T47D (cell line): Measurements from ENCODE around the gene UBR2.

Source experiments
- DNase-seq, 2 experiments: peaks; one replicate each; pipeline versions ENCODE4 v3.0.0 to v3.0.0-alpha.2; 2011 to 2012; ENCODE audit warnings: low read depth in 1 of 2, low spot score in 1 of 2
- JUND ChIP-seq: IDR thresholded peaks from 2 replicates; pipeline ENCODE4 v1.6.1; 2012; ENCODE audit warnings: low read depth
- in situ Hi-C: cut with HindIII; loops from 2 replicates; pipeline ENCODE4 v1.10.0; 2016; ENCODE audit warnings: low sequenced_read_pairs, low pct_unique_long_range_greater_than_20kb

UBR2 gene

GRCh38 chr6:42563697-42564505, at the start of gene UBR2:
Gene UBR2 (plus strand): TSS chr6:42564029. CDS start chr6:42564320, 291 bp downstream.
- no peak for TF ChIP-seq JUND
- peak; percentile 86 to 99 for DNase-seq
- in situ Hi-C loops: no loop called here

- no peak for DNase-seq
- in situ Hi-C loops: no loop called here
- no peak for TF ChIP-seq JUND
Measured at GRCh38 chr6:42514745-42515144, 49.1 kb upstream of the UBR2 start.

GRCh38 chr6:42519779-42520178, 44.0 kb upstream of the UBR2 start:
- in situ Hi-C loops: no loop called here
- no peak for DNase-seq
- TF ChIP-seq JUND: no peak

- no peak for TF ChIP-seq JUND
- no peak for DNase-seq
- in situ Hi-C loops: no loop called here
Measured at GRCh38 chr6:42520786-42521607, 42.8 kb upstream of the UBR2 start.

- no peak for TF ChIP-seq JUND
- no peak for DNase-seq
- in situ Hi-C loops: no loop called here
Measured at GRCh38 chr6:42522036-42522435, 41.8 kb upstream of the UBR2 start.

- in situ Hi-C loops: no loop called here
- TF ChIP-seq JUND: no peak
- DNase-seq: no peak
Measured at GRCh38 chr6:42522942-42523814, 40.7 kb upstream of the UBR2 start.

- TF ChIP-seq JUND: no peak
- DNase-seq: no peak
- in situ Hi-C loops: no loop called here
Measured at GRCh38 chr6:42525206-42525605, 38.6 kb upstream of the UBR2 start.

GRCh38 chr6:42526616-42527015, 37.2 kb upstream of the UBR2 start:
- no peak for TF ChIP-seq JUND
- in situ Hi-C loops: no loop called here
- no peak for DNase-seq

- in situ Hi-C loops: no loop called here
- no peak for TF ChIP-seq JUND
- DNase-seq: no peak
Measured at GRCh38 chr6:42527204-42527603, 36.6 kb upstream of the UBR2 start.

- no peak for TF ChIP-seq JUND
- in situ Hi-C loops: no loop called here
- no peak for DNase-seq
Measured at GRCh38 chr6:42530296-42530695, 33.5 kb upstream of the UBR2 start.

GRCh38 chr6:42530751-42531150, 33.1 kb upstream of the UBR2 start:
- DNase-seq: no peak
- no peak for TF ChIP-seq JUND
- in situ Hi-C loops: no loop called here

- DNase-seq: peak; percentile 33 to 84
- no peak for TF ChIP-seq JUND
- in situ Hi-C loops: no loop called here
Measured at GRCh38 chr6:42532038-42532669, 31.7 kb upstream of the UBR2 start.

- no peak for DNase-seq
- no peak for TF ChIP-seq JUND
- in situ Hi-C loops: no loop called here
Measured at GRCh38 chr6:42533794-42534193, 30.0 kb upstream of the UBR2 start.
